ENCODE measurements around the gene CX3CR1. TPM values are rescaled to one million over a fixed set of nuclear protein-coding genes. Genes with fewer than 3 reads are reported as not detected.

CX3CR1 gene
- total and polyA plus RNA-seq, 9 of the 15 experiments (the other 6 are each of a cell fraction or from before 2014, with no cell fraction given) = 0.03 to 0.21 TPM; not detected in 7

GRCh38 chr3:39279745-39280517 is at the start of gene CX3CR1 (continued):
- TF ChIP-seq ZBTB9 (CRISPR knock-in tag; IDR thresholded peaks at IDR 0.05) (0 out of 2 replicates have a peak, but pooled peaks have one; percentile 47), ATF4 (CRISPR knock-in tag; IDR thresholded peaks at IDR 0.05) (0 out of 2 replicates have a peak, but pooled peaks have one; percentile 15), SRSF9 (IDR thresholded peaks at IDR 0.05; ENCODE audit: borderline replicate concordance, low read depth, low read length) (no peak), RB1 (IDR thresholded peaks at IDR 0.05; ENCODE audit: low read depth) (no peak), MEF2D (tag; conservative IDR thresholded peaks at IDR 0.05; ENCODE audit: low read depth) (0 out of 2 replicates have a peak, but pooled peaks have one; percentile 13), MAZ (CRISPR knock-in tag; conservative IDR thresholded peaks at IDR 0.05 in 1 of 2, IDR thresholded peaks at IDR 0.05 in 1 of 2) (0 out of 4 replicates have a peak, but pooled peaks of 1 of the 2 experiments have one; percentile 36), NELFE (IDR thresholded peaks at IDR 0.05; ENCODE audit: insufficient read depth, insufficient read length) (no peak)
- TF ChIP-seq, protein P1, sequence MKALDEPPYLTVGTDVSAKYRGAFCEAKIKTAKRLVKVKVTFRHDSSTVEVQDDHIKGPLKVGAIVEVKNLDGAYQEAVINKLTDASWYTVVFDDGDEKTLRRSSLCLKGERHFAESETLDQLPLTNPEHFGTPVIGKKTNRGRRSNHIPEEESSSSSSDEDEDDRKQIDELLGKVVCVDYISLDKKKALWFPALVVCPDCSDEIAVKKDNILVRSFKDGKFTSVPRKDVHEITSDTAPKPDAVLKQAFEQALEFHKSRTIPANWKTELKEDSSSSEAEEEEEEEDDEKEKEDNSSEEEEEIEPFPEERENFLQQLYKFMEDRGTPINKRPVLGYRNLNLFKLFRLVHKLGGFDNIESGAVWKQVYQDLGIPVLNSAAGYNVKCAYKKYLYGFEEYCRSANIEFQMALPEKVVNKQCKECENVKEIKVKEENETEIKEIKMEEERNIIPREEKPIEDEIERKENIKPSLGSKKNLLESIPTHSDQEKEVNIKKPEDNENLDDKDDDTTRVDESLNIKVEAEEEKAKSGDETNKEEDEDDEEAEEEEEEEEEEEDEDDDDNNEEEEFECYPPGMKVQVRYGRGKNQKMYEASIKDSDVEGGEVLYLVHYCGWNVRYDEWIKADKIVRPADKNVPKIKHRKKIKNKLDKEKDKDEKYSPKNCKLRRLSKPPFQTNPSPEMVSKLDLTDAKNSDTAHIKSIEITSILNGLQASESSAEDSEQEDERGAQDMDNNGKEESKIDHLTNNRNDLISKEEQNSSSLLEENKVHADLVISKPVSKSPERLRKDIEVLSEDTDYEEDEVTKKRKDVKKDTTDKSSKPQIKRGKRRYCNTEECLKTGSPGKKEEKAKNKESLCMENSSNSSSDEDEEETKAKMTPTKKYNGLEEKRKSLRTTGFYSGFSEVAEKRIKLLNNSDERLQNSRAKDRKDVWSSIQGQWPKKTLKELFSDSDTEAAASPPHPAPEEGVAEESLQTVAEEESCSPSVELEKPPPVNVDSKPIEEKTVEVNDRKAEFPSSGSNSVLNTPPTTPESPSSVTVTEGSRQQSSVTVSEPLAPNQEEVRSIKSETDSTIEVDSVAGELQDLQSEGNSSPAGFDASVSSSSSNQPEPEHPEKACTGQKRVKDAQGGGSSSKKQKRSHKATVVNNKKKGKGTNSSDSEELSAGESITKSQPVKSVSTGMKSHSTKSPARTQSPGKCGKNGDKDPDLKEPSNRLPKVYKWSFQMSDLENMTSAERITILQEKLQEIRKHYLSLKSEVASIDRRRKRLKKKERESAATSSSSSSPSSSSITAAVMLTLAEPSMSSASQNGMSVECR (CRISPR knock-in tag; IDR thresholded peaks at IDR 0.05) = no peak
